Measurements from ENCODE around the gene TNFRSF18.

TNFRSF18 gene

DNA sequence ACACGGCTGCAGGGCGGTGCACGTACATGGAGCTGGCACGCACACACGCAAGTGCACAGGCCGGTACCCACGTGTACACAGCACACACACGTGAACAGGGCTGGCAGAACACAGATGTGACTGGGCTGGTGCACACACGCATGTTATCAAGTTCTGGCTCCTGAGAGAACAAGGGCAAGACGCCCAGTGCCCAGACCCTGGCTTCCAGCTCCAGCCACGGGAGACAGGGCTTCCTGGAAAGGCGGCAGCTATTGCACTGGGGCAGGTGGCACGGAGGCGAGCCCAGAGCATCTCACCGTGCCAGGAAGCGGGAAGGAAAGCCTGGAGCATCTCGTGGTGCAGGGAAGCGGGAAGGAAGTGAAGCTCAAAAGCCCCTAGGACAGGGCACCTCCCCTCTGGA, 19.5 kb upstream of the TNFRSF18 start:
- Histone ChIP-seq H3K4me3 (ENCODE audit: low read depth, low read length) (no peak overlapping the region), H3K4me1 (ENCODE audit: control insufficient read depth, insufficient read depth, low read length) (0 out of 2 replicates have a peak, but pooled peaks cover 3% of the 10 kb centered on the region), H3K9me3 (ENCODE audit: control insufficient read depth, insufficient read depth, low read depth, low read length) (no peaks in the 10 kb centered on the region), H3K36me3 (ENCODE audit: control insufficient read depth, insufficient read depth, low read length) (peaks cover 64% of the 10 kb centered on the region), H3K9ac (ENCODE audit: low read length) (no peak overlapping the region), H3K27ac (ENCODE audit: low read depth, low read length) (no peak overlapping the region), H3K27me3 (ENCODE audit: control insufficient read depth, insufficient read depth, low read length) (no peaks in the 10 kb centered on the region)

DNA sequence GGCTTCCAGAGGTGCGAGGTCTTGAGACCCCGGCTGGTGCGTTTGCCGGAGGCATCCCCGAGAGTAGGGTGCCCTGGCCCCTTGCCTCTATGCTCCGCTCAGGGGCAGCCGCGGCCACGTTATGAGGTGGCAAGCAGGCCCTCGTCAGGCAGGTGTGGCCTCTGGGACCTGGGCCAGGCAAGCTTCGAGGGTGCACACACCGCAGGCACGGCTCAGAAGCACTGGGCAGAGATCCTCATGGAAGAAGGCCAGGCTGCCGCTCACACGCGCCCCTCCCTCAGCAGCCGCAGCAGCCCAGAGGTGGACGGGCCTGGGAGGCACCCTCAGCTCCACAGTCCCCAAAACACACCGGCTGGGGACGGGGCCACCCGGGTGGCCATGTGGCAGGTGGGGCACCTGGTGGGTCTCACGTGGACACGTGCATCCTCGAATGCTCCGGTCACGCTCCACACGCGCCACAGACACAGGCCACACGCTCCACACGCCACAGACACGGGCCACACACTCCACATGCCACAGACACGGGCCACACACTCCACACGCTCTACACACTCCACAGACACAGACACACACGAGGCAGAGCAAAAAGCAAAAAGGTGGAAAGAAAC, 18.9 kb upstream of the TNFRSF18 start:
- Histone ChIP-seq H3K9ac (ENCODE audit: low read length) (no peak overlapping the region), H3K27me3 (ENCODE audit: control insufficient read depth, insufficient read depth, low read length) (no peaks in the 10 kb centered on the region), H3K9me3 (ENCODE audit: control insufficient read depth, insufficient read depth, low read depth, low read length) (no peaks in the 10 kb centered on the region), H3K4me1 (ENCODE audit: control insufficient read depth, insufficient read depth, low read length) (no peaks in the 10 kb centered on the region), H3K36me3 (ENCODE audit: control insufficient read depth, insufficient read depth, low read length) (peaks cover 68% of the 10 kb centered on the region), H3K27ac (ENCODE audit: low read depth, low read length) (no peak overlapping the region), H3K4me3 (ENCODE audit: low read depth, low read length) (no peak overlapping the region)

GRCh38 chr1:1223891-1224290, 17.5 kb upstream of the TNFRSF18 start:
- H3K27me3 ChIP-seq (ENCODE audit: control insufficient read depth, insufficient read depth, low read length): no peaks in the 10 kb centered on the region
- no peak overlapping the region for H3K4me3 ChIP-seq (ENCODE audit: low read depth, low read length)
- no peaks in the 10 kb centered on the region for H3K4me1 ChIP-seq (ENCODE audit: control insufficient read depth, insufficient read depth, low read length)
- H3K9ac ChIP-seq (ENCODE audit: low read length): no peak overlapping the region
- no peaks in the 10 kb centered on the region for H3K9me3 ChIP-seq (ENCODE audit: control insufficient read depth, insufficient read depth, low read depth, low read length)
- peaks cover 68% of the 10 kb centered on the region for H3K36me3 ChIP-seq (ENCODE audit: control insufficient read depth, insufficient read depth, low read length)
- H3K27ac ChIP-seq (ENCODE audit: low read depth, low read length): no peak overlapping the region

GRCh38 chr1:1223321-1223720, 16.9 kb upstream of the TNFRSF18 start:
- Histone ChIP-seq H3K4me3 (ENCODE audit: low read depth, low read length) (no peak overlapping the region), H3K36me3 (ENCODE audit: control insufficient read depth, insufficient read depth, low read length) (peaks cover 65% of the 10 kb centered on the region), H3K4me1 (ENCODE audit: control insufficient read depth, insufficient read depth, low read length) (peaks cover 2% of the 10 kb centered on the region; the same call in 1 of the 2 replicates), H3K9me3 (ENCODE audit: control insufficient read depth, insufficient read depth, low read depth, low read length) (no peaks in the 10 kb centered on the region), H3K27ac (ENCODE audit: low read depth, low read length) (no peak overlapping the region), H3K9ac (ENCODE audit: low read length) (no peak overlapping the region), H3K27me3 (ENCODE audit: control insufficient read depth, insufficient read depth, low read length) (no peaks in the 10 kb centered on the region)

DNA sequence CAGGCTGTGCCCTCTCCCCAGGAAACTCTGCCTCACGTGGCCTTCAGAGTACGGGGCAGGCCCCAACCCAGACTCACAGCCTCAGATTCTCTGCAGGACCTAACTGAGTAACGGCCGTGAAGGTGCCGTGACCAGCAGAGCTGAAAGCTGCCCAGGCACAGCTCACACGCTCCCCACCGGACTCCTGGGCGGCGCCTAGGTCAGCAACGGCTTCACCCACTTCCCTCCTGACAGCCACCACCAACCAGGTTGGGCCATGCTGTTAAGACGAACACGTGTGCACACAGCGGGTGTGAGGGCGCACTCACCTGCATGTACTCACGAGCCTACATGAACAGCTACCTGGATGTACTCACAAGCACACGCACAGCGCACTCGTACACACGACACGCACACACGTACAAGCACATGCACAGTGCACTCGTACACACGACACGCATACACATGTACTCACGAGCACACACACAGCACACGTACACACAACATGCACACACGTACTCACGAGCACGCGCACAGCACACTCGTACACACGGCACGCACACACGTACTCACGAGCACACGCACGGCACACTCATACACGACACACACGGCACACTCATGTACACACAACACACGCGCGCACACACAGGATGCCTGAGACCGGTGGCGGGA, 16.3 kb upstream of the TNFRSF18 start:
- H3K27ac ChIP-seq (ENCODE audit: low read depth, low read length): no peak overlapping the region
- H3K9ac ChIP-seq (ENCODE audit: low read length): no peak overlapping the region
- H3K4me3 ChIP-seq (ENCODE audit: low read depth, low read length): no peak overlapping the region
- peaks cover 65% of the 10 kb centered on the region for H3K36me3 ChIP-seq (ENCODE audit: control insufficient read depth, insufficient read depth, low read length)
- no peaks in the 10 kb centered on the region for H3K9me3 ChIP-seq (ENCODE audit: control insufficient read depth, insufficient read depth, low read depth, low read length)
- H3K4me1 ChIP-seq (ENCODE audit: control insufficient read depth, insufficient read depth, low read length): peaks cover 4% of the 10 kb centered on the region; the same call in 1 of the 2 replicates
- no peaks in the 10 kb centered on the region for H3K27me3 ChIP-seq (ENCODE audit: control insufficient read depth, insufficient read depth, low read length)

DNA sequence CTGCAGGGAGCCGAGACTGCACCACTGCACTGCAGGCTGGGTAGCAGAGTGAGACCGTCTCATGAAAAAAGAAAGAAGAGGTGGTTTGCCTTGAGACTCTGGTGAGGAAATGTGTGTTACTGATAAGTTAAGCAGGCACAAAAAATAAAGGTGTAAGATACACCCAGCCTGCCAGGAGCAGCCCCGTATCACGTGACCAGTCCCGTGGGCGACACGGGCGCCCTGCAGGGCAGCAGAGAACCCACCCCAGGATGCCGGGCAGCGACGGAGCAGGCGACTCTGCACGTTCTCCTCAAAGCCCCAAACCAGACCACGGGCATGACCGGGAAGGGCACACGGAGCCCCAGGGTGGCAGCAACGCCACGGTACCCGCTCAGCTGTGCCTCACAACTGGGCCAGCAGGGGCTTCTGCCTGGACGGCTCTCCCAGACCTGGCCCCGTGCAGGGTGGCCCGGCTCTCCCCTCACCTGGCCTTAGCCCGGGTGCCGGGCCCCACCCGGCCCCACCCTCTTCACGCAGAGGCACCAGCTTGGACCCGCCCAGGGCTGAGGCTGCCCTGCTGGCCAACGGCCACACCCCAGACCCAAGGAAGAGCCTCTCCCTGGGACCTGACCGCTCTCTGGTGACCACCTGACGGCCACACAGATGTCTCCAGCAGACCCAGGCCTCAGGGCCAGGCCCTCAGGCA, 15.6 kb upstream of the TNFRSF18 start:
- H3K36me3 ChIP-seq (ENCODE audit: control insufficient read depth, insufficient read depth, low read length): peaks cover 66% of the 10 kb centered on the region

DNA sequence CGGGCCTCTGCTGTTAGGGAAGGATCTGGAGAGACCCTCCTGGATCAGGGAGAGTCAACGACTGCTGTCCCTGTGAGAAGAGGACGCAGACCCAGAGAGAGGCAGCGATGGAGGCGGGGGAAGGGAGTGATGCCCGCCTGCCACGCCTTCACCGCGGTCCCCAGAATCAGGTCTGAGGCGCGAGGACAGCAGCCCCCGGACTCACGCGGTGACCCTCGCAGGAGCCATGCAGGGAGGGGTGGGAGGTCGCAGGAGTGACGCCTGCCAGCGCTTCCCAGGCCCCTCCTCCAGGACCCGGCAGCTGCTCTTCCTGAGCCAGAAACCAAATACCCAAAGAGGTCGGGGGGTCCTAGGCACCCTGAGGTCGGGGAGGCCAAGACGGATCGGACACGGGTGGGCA, 13.8 kb upstream of the TNFRSF18 start:
- peaks cover 4% of the 10 kb centered on the region; the same call in 1 of the 2 replicates for H3K4me1 ChIP-seq (ENCODE audit: control insufficient read depth, insufficient read depth, low read length)
- no peak overlapping the region for H3K27ac ChIP-seq (ENCODE audit: low read depth, low read length)
- H3K4me3 ChIP-seq (ENCODE audit: low read depth, low read length): no peak overlapping the region
- H3K9me3 ChIP-seq (ENCODE audit: control insufficient read depth, insufficient read depth, low read depth, low read length): no peaks in the 10 kb centered on the region
- no peaks in the 10 kb centered on the region for H3K27me3 ChIP-seq (ENCODE audit: control insufficient read depth, insufficient read depth, low read length)
- peaks cover 56% of the 10 kb centered on the region for H3K36me3 ChIP-seq (ENCODE audit: control insufficient read depth, insufficient read depth, low read length)
- no peak overlapping the region for H3K9ac ChIP-seq (ENCODE audit: low read length)

More for the DNA sequence above, 15.6 kb upstream of the TNFRSF18 start:
- no peak overlapping the region for H3K27ac ChIP-seq (ENCODE audit: low read depth, low read length)
- H3K4me3 ChIP-seq (ENCODE audit: low read depth, low read length): no peak overlapping the region
- peaks cover 4% of the 10 kb centered on the region; the same call in 1 of the 2 replicates for H3K4me1 ChIP-seq (ENCODE audit: control insufficient read depth, insufficient read depth, low read length)
- no peaks in the 10 kb centered on the region for H3K27me3 ChIP-seq (ENCODE audit: control insufficient read depth, insufficient read depth, low read length)
- H3K9me3 ChIP-seq (ENCODE audit: control insufficient read depth, insufficient read depth, low read depth, low read length): no peaks in the 10 kb centered on the region
- H3K9ac ChIP-seq (ENCODE audit: low read length): no peak overlapping the region

- Histone ChIP-seq H3K9me3 (ENCODE audit: control insufficient read depth, insufficient read depth, low read depth, low read length) (no peaks in the 10 kb centered on the region), H3K36me3 (ENCODE audit: control insufficient read depth, insufficient read depth, low read length) (peaks cover 52% of the 10 kb centered on the region)
Observed at GRCh38 chr1:1219341-1219740, 12.9 kb upstream of the TNFRSF18 start.

GRCh38 chr1:1218524-1219200, 12.3 kb upstream of the TNFRSF18 start:
- Histone ChIP-seq H3K9me3 (ENCODE audit: control insufficient read depth, insufficient read depth, low read depth, low read length) (no peaks in the 10 kb centered on the region), H3K27me3 (ENCODE audit: control insufficient read depth, insufficient read depth, low read length) (no peaks in the 10 kb centered on the region), H3K36me3 (ENCODE audit: control insufficient read depth, insufficient read depth, low read length) (peaks cover 48% of the 10 kb centered on the region)

More at GRCh38 chr1:1219341-1219740, 12.9 kb upstream of the TNFRSF18 start:
- H3K4me3 ChIP-seq (ENCODE audit: low read depth, low read length): no peak overlapping the region
- H3K4me1 ChIP-seq (ENCODE audit: control insufficient read depth, insufficient read depth, low read length): peaks cover 4% of the 10 kb centered on the region; the same call in 1 of the 2 replicates
- no peaks in the 10 kb centered on the region for H3K27me3 ChIP-seq (ENCODE audit: control insufficient read depth, insufficient read depth, low read length)
- no peak overlapping the region for H3K9ac ChIP-seq (ENCODE audit: low read length)
- no peak overlapping the region for H3K27ac ChIP-seq (ENCODE audit: low read depth, low read length)

GRCh38 chr1:1217621-1218523, 11.5 kb upstream of the TNFRSF18 start:
- Histone ChIP-seq H3K9ac (ENCODE audit: low read length) (no peak overlapping the region), H3K4me3 (ENCODE audit: low read depth, low read length) (no peak overlapping the region), H3K27ac (ENCODE audit: low read depth, low read length) (no peak overlapping the region), H3K36me3 (ENCODE audit: control insufficient read depth, insufficient read depth, low read length) (peaks cover 41% of the 10 kb centered on the region), H3K27me3 (ENCODE audit: control insufficient read depth, insufficient read depth, low read length) (no peaks in the 10 kb centered on the region), H3K4me1 (ENCODE audit: control insufficient read depth, insufficient read depth, low read length) (peaks cover 4% of the 10 kb centered on the region; the same call in 1 of the 2 replicates), H3K9me3 (ENCODE audit: control insufficient read depth, insufficient read depth, low read depth, low read length) (no peaks in the 10 kb centered on the region)

More at GRCh38 chr1:1218524-1219200, 12.3 kb upstream of the TNFRSF18 start:
- H3K4me1 ChIP-seq (ENCODE audit: control insufficient read depth, insufficient read depth, low read length): peaks cover 4% of the 10 kb centered on the region; the same call in 1 of the 2 replicates
- H3K9ac ChIP-seq (ENCODE audit: low read length): no peak overlapping the region
- no peak overlapping the region for H3K4me3 ChIP-seq (ENCODE audit: low read depth, low read length)
- no peak overlapping the region for H3K27ac ChIP-seq (ENCODE audit: low read depth, low read length)

Data from HUES6 (cell line).